HepG2 (cell line): ENCODE results near the gene STARD10. TPM values are rescaled to one million over a fixed set of nuclear protein-coding genes. Genes with fewer than 3 reads are reported as not detected.

Source experiments
- GATA4 ChIP-seq: sonication (generic); IDR thresholded peaks from 2 replicates; pipeline ENCODE4 v1.6.1; 2016; ENCODE audit warnings: antibody characterized with exemption, low read depth, borderline replicate concordance
- GATAD1 ChIP-seq: IDR thresholded peaks from 2 replicates; pipeline ENCODE4 v1.6.1; 2016; ENCODE audit warnings: missing genetic modification reagents, missing compliant biosample characterization
- HNF4G ChIP-seq, 2 experiments: sonication (generic) in 1 of 2; formaldehyde crosslinking in 1 of 2; IDR thresholded peaks; 2 replicates each; pipeline versions ENCODE4 v1.4.0 to v1.6.1; 2011 to 2020; ENCODE audit warnings: borderline replicate concordance in 2 of 2, low read depth in 2 of 2, mild to moderate bottlenecking in 2 of 2, low read length in 1 of 2, missing genetic modification reagents in 1 of 2, moderate library complexity in 1 of 2
- HOXA3 ChIP-seq: sonication (generic); formaldehyde crosslinking; IDR thresholded peaks from 2 replicates; pipeline ENCODE4 v1.5.0; 2020; ENCODE audit warnings: missing genetic modification reagents
- JUN ChIP-seq: sonication (generic); formaldehyde crosslinking; IDR thresholded peaks from 2 replicates; pipeline ENCODE4 v1.4.0; 2020; ENCODE audit warnings: mild to moderate bottlenecking, missing genetic modification reagents
- NCOR1 ChIP-seq: fragments of 200-600 bp; sonication (generic); IDR thresholded peaks from 2 replicates; pipeline ENCODE4 v1.7.0; 2017; ENCODE audit warnings: antibody characterized with exemption, low read length, borderline replicate concordance
- NFKBIZ ChIP-seq: IDR thresholded peaks from 2 replicates; pipeline ENCODE4 v1.6.1; 2018; ENCODE audit warnings: missing genetic modification reagents, missing compliant biosample characterization
- ZBTB20 ChIP-seq: sonication (generic); formaldehyde crosslinking; IDR thresholded peaks from 2 replicates; pipeline ENCODE4 v1.8.1; 2023; ENCODE audit warnings: missing genetic modification reagents, low read depth, mild to moderate bottlenecking, borderline replicate concordance
- ZBTB25 ChIP-seq: IDR thresholded peaks from 2 replicates; pipeline ENCODE4 v1.6.1; 2018; ENCODE audit warnings: missing genetic modification reagents
- ZNF282 ChIP-seq: fragments of 450-650 bp; IDR thresholded peaks from 2 replicates; pipeline ENCODE4 v1.6.1; 2018; ENCODE audit not compliant: partially characterized antibody
- ZNF496 ChIP-seq: sonication (generic); formaldehyde crosslinking; IDR thresholded peaks from 2 replicates; pipeline ENCODE4 v1.8.1; 2023; ENCODE audit warnings: mild to moderate bottlenecking, moderate library complexity, missing genetic modification reagents; ENCODE audit not compliant: insufficient replicate concordance
- ZNF614 ChIP-seq: IDR thresholded peaks from 2 replicates; pipeline ENCODE4 v1.6.1; 2018; ENCODE audit warnings: missing biosample characterization, missing genetic modification reagents, inconsistent platforms, borderline replicate concordance
- ZNF737 ChIP-seq: sonication (generic); formaldehyde crosslinking; IDR thresholded peaks from 2 replicates; pipeline ENCODE4 v1.5.0; 2020; ENCODE audit warnings: missing genetic modification reagents, mild to moderate bottlenecking, borderline replicate concordance
- ZNF777 ChIP-seq: sonication (generic); formaldehyde crosslinking; IDR thresholded peaks from 2 replicates; pipeline ENCODE4 v1.4.0; 2020; ENCODE audit warnings: missing genetic modification reagents
- polyA plus RNA-seq, 8 experiments: library from polyadenylated mRNA; depleted of rRNA in 3 of 8; stranded (reverse) in 7 of 8; unstranded in 1 of 8; fragments of >200 nt; fragmentation: Illumina TruSeq in 4 of 8; extraction: Trizol in 4 of 8; gene quantifications; 2 replicates each; pipeline versions ENCODE4 v1.2.1 to v1.2.3, GENCODE V29; 2011 to 2016; ENCODE audit warnings: low read depth in 4 of 8, missing spikeins in 1 of 8, mixed read lengths in 1 of 8; ENCODE audit not compliant: insufficient read depth in 1 of 8
- total RNA-seq, 5 experiments: library from RNA; depleted of rRNA; stranded (reverse); fragments of >200 nt; fragmentation: Illumina TruSeq; extraction: Trizol; gene quantifications; 2 replicates each; pipeline ENCODE4 v1.2.3, GENCODE V29; 2016; ENCODE audit warnings: low read depth in 1 of 5
- TF ChIP-seq, protein P1 (sequence below): IDR thresholded peaks from 2 replicates; pipeline ENCODE4 v1.4.0; 2020; ENCODE audit warnings: mild to moderate bottlenecking, missing genetic modification reagents
- TF ChIP-seq, protein P2 (sequence below): sonication (generic); formaldehyde crosslinking; IDR thresholded peaks from 2 replicates; pipeline ENCODE4 v1.5.0; 2020; ENCODE audit warnings: mild to moderate bottlenecking, missing genetic modification reagents, moderate library complexity
- TF ChIP-seq, protein P3 (sequence below): sonication (generic); formaldehyde crosslinking; IDR thresholded peaks from 2 replicates; pipeline ENCODE4 v1.4.0; 2020; ENCODE audit warnings: mild to moderate bottlenecking, missing genetic modification reagents

STARD10 gene
- total and polyA plus RNA-seq, 2 of the 13 experiments (the other 11 are each of a cell fraction or from before 2014, with no cell fraction given), result 260 to 341 TPM

GRCh38 chr11:72787216-72788104, 6.4 kb downstream of the STARD10 start (continued):
- TF ChIP-seq, protein P1, sequence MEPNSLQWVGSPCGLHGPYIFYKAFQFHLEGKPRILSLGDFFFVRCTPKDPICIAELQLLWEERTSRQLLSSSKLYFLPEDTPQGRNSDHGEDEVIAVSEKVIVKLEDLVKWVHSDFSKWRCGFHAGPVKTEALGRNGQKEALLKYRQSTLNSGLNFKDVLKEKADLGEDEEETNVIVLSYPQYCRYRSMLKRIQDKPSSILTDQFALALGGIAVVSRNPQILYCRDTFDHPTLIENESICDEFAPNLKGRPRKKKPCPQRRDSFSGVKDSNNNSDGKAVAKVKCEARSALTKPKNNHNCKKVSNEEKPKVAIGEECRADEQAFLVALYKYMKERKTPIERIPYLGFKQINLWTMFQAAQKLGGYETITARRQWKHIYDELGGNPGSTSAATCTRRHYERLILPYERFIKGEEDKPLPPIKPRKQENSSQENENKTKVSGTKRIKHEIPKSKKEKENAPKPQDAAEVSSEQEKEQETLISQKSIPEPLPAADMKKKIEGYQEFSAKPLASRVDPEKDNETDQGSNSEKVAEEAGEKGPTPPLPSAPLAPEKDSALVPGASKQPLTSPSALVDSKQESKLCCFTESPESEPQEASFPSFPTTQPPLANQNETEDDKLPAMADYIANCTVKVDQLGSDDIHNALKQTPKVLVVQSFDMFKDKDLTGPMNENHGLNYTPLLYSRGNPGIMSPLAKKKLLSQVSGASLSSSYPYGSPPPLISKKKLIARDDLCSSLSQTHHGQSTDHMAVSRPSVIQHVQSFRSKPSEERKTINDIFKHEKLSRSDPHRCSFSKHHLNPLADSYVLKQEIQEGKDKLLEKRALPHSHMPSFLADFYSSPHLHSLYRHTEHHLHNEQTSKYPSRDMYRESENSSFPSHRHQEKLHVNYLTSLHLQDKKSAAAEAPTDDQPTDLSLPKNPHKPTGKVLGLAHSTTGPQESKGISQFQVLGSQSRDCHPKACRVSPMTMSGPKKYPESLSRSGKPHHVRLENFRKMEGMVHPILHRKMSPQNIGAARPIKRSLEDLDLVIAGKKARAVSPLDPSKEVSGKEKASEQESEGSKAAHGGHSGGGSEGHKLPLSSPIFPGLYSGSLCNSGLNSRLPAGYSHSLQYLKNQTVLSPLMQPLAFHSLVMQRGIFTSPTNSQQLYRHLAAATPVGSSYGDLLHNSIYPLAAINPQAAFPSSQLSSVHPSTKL (CRISPR knock-in tag), result peak; percentile 53; the same call in 1 of the 2 replicates
- 0 out of 2 replicates have a peak, but pooled peaks have one; percentile 41 for TF ChIP-seq GATAD1 (CRISPR knock-in tag)
- TF ChIP-seq ZBTB25 (CRISPR knock-in tag), result no peak
- TF ChIP-seq NFKBIZ (CRISPR knock-in tag), result no peak
- TF ChIP-seq JUN (CRISPR knock-in tag), result 0 out of 2 replicates have a peak, but pooled peaks have one; percentile 49
- TF ChIP-seq ZNF737, result no peak
- no peak for TF ChIP-seq ZNF777 (CRISPR knock-in tag)
- peak; percentile 51; the same call in 1 of the 2 replicates for TF ChIP-seq NCOR1
- TF ChIP-seq HNF4G (IDR thresholded peaks at IDR 0.05; ENCODE audit: borderline replicate concordance, low read depth, low read length), result peak; percentile 86
- no peak for TF ChIP-seq HNF4G (CRISPR knock-in tag; IDR thresholded peaks at IDR 0.05; ENCODE audit: borderline replicate concordance, low read depth)
- peak; percentile 16; the same call in 1 of the 2 replicates for TF ChIP-seq HOXA3 (CRISPR knock-in tag)
- TF ChIP-seq ZBTB20 (CRISPR knock-in tag), result peak; percentile 67; the same call in 1 of the 2 replicates
- peak; percentile 68; the same call in 1 of the 2 replicates for TF ChIP-seq ZNF614 (CRISPR knock-in tag)
- no peak for TF ChIP-seq ZNF282
- TF ChIP-seq GATA4, result 0 out of 2 replicates have a peak, but pooled peaks have one; percentile 18
- TF ChIP-seq, protein P2, sequence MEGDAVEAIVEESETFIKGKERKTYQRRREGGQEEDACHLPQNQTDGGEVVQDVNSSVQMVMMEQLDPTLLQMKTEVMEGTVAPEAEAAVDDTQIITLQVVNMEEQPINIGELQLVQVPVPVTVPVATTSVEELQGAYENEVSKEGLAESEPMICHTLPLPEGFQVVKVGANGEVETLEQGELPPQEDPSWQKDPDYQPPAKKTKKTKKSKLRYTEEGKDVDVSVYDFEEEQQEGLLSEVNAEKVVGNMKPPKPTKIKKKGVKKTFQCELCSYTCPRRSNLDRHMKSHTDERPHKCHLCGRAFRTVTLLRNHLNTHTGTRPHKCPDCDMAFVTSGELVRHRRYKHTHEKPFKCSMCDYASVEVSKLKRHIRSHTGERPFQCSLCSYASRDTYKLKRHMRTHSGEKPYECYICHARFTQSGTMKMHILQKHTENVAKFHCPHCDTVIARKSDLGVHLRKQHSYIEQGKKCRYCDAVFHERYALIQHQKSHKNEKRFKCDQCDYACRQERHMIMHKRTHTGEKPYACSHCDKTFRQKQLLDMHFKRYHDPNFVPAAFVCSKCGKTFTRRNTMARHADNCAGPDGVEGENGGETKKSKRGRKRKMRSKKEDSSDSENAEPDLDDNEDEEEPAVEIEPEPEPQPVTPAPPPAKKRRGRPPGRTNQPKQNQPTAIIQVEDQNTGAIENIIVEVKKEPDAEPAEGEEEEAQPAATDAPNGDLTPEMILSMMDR (CRISPR knock-in tag), result peak; percentile 52
- no peak for TF ChIP-seq ZNF496 (CRISPR knock-in tag)
- TF ChIP-seq, protein P3, sequence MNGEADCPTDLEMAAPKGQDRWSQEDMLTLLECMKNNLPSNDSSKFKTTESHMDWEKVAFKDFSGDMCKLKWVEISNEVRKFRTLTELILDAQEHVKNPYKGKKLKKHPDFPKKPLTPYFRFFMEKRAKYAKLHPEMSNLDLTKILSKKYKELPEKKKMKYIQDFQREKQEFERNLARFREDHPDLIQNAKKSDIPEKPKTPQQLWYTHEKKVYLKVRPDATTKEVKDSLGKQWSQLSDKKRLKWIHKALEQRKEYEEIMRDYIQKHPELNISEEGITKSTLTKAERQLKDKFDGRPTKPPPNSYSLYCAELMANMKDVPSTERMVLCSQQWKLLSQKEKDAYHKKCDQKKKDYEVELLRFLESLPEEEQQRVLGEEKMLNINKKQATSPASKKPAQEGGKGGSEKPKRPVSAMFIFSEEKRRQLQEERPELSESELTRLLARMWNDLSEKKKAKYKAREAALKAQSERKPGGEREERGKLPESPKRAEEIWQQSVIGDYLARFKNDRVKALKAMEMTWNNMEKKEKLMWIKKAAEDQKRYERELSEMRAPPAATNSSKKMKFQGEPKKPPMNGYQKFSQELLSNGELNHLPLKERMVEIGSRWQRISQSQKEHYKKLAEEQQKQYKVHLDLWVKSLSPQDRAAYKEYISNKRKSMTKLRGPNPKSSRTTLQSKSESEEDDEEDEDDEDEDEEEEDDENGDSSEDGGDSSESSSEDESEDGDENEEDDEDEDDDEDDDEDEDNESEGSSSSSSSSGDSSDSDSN, result peak; percentile 77
